Activated T-helper 1 cell treated with Interleukin-2 at 50 U/mL for 16 hours (primary cell): ENCODE results near the gene TVP23C.

Experiments
- DNase-seq: peaks from one replicate; pipeline ENCODE4 v3.0.0-alpha.2; 2020; ENCODE audit warnings: low read depth

The TVP23C gene

GRCh38 chr17:15465045-15465701 is 98.1 kb downstream of the TVP23C start:
- no peak for DNase-seq

GRCh38 chr17:15464231-15464985 is 98.9 kb downstream of the TVP23C start:
- no peak for DNase-seq

- no peak for DNase-seq
Observed at GRCh38 chr17:15462976-15463772, 100.1 kb downstream of the TVP23C start.

DNA sequence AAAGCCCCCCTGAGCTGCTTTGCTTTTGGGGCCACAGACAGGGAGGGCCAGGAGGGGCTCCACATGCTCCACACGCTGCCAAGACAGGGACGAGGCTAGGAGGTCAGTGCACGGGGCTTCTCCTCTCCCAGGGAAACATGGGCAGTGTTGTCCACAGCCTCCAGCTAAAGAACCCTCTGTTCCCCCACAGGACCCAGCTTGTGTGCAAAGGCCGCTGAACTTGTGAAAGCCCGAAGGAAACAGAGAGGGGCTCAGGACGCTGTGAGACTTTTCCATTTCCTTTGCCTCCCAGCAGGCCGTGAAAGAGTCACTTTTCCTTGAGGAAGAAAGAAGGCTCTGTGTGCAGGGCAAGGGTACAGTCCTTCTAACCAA is 105.6 kb downstream of the TVP23C start:
- DNase-seq = no peak

- DNase-seq = no peak
Observed at GRCh38 chr17:15456972-15457722, 106.1 kb downstream of the TVP23C start.

DNA sequence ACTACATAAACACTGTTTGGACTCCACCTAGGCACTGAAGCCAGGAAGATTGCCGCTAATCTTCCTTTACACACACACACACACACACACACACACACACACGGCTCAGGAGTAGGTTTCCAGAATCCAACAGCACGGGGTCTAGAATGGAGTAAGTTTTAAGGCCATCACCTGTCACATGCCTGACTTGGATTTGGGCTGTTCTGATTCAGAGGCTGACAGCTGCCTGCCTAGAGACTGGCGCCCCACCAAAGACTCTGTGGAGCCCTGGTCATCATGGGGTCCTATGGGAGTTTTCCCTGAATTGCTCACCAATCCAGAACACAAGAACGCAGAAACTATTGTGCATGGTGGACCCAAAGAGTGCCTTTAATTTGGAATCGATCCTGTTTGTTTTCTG is 106.8 kb downstream of the TVP23C start:
- DNase-seq = no peak

GRCh38 chr17:15454346-15454745 is 108.9 kb downstream of the TVP23C start:
- no peak for DNase-seq

GRCh38 chr17:15453782-15454181 is 109.5 kb downstream of the TVP23C start:
- DNase-seq = no peak

DNA sequence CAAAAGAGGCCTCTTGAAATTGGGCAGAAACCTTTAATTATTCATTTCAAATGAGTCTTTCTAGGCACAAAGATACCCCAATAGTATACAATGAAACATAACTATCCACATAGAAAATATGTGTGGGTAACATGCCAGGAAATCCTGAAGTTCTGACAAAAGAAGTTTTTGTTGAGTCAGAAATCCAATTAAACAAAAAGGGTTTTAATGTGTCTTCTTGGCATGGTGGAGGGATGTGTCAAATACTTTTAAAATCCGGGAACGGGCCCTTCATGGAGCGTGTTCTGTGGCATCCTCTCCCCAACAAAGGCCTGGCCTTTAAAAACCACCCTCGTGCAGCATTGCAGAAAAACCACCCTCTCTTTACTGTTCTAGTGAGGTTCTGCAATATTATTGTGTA is 110.0 kb downstream of the TVP23C start:
- DNase-seq = no peak

DNA sequence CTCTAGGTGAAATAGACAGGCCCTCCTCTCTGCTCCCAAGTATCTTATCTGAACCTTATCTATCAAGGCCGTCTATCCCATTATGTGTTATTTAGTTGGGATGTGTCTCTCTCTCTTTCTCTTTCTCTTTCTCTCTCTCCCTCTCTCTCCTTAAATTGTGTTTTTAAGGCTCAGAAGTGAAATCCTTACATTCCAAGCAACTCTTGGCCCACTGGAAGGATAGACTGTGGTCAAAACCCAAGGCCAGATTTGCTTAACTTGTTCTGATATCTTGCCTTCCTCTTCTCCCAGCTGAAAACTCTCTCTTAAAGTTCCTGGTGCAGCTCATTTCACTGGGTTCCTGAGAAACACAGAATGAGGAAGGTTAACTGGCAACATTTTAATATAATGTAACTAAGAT is 110.5 kb downstream of the TVP23C start:
- DNase-seq = no peak
